HCEC 1CT (cell line): Measurements from ENCODE around the gene MILR1.
"Not testable (repeated sequence)": the region's sequence is repeated elsewhere in the genome, so short reads cannot be mapped to it uniquely, and the experiment has no call there.

Experiments used
- DNase-seq: peaks from one replicate; pipeline ENCODE4 v3.0.0-alpha.2; 2017

MILR1 gene, protein sequence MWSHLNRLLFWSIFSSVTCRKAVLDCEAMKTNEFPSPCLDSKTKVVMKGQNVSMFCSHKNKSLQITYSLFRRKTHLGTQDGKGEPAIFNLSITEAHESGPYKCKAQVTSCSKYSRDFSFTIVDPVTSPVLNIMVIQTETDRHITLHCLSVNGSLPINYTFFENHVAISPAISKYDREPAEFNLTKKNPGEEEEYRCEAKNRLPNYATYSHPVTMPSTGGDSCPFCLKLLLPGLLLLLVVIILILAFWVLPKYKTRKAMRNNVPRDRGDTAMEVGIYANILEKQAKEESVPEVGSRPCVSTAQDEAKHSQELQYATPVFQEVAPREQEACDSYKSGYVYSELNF

DNA sequence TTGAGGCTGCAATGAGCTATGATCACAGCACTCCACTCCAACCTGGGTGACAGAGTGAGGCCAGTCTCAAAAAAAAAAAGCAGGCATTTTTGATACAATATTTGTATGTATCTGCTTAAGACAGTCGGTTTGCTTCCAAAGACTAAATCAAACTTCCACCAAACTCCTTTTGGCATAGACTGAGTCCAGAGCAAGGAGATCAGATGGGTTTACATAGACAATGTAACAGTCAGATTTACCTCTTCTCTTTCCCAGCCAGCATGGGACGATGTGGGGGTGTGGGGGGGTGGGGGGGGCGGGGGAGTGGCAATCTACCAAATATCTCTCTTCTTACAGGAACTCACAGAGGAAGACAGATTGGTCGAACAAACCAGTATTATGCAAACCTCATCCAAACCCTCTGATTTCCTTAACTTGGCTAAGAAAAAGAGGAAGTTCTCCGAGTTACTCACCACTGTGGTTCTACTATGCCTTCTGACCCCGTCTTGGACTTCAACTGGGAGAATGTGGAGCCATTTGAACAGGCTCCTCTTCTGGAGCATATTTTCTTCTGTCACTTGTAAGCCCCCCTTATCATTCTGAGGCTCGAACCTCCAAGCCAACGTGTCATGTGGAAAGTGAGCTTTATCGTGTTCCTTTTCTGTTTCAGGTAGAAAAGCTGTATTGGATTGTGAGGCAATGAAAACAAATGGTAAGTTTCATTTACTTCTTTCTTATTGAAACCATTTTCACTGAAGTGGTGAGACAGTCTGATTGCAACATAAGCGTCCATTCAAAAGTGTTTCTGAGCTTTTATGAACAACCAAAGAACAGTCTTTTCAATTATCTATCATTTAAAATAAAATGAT lies at the start of gene MILR1:
Gene MILR1 (plus strand): TSS at position 451 of the 848 bp plus-strand sequence. CDS start 54 bp downstream, at position 505.
- peak; percentile 90 for DNase-seq

DNA sequence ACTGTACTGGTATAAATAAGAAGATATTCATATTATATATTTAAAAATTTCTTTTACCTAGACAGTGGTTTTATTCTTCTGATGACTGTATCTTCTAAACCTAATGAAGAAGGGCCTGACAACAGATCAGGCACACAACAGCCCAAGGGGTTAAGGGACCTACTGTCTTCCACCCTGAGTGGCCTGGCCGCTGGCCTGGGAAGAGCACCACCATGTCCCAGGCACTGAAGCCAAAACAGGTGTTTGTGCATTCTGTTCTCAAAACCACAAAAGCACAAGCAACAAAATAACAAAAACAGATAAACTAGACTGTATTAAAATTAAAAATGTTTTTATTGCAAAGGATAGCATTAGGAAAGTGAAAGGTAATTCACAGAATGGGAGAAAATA lies 49.2 kb upstream of the MILR1 start:
- DNase-seq: no peak

DNA sequence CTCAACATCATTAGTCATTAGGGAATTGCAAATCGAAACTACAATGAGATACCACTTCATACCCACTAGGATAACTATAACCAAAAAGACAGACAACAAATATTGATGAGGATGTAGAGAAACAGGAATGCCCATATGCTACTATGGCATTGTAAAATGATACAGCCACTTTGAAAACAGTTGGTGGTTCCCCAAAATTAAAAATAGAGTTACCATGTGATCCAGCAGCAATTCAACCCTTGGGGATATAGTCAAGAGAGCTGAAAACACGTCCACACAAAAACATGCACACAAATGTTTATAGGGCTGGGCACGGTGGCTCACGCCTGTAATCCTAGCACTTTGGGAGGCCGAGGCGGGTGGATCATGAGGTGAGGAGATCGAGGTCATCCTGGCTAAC lies 48.3 kb upstream of the MILR1 start:
- no peak for DNase-seq

DNA sequence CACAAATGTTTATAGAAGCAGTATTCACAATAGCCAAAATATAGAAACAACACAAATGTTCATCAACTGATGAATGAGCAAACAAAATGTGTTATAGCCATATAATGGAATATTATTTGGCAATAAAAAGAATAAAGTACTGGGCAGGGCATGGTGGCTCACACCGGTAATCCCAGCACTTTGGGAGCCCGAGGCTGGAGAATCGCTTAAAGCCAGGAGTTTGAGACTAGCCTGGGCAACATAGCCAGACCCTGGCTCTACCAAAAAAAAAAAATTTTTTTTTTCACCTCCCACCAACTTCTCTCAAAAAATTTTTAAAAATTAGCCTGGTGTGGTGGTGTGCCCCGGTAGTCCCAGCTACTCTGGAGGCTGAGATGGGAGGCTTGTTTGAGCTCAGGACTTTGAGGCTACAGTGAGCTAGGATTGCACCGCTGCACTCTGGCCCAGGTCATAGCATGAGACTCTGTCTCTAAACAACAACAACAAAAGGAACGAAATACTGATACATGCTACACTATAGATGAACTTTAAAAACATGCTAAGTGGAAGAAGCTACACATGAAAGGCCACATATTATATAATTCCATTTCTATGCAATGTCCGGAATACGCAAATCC lies 47.6 kb upstream of the MILR1 start:
- no peak for DNase-seq

DNA sequence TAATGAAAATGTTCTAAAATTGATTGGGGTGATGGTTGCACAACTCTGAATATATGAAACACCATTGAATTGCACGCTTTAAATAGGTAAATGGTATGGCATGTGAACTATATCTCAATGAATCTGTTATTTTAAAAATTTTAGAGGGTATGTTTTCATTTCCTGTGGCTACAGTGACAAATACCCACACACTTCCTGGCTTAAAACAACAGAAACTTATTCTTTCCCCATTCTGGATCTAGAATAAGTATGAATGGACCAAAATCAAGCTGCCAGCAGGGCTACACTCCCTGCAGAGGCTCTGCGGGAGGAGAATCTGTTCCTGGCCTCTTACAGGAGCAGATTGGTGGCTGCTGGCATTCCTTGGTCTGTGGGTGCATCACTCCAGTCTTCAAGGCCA lies 47.0 kb upstream of the MILR1 start:
- no peak for DNase-seq

DNA sequence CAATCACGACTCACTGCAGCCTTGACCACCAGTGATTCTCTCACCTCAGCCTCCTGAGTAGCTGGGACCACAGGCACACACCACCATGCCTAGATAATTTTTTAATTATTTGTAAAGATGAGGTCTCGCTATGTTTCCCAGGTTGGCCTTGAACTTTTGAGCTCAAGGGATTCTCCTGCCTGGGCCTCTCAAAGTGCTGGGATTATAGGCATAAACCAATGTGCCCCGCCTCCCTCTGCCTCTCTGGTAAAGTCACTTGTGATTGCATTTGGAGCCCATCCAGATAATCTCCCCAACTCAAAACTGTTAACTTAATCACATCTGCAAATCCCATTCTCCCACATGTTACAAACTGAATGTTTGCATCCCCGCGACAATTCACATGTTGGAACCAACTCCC lies 46.4 kb upstream of the MILR1 start:
- DNase-seq: no peak

DNA sequence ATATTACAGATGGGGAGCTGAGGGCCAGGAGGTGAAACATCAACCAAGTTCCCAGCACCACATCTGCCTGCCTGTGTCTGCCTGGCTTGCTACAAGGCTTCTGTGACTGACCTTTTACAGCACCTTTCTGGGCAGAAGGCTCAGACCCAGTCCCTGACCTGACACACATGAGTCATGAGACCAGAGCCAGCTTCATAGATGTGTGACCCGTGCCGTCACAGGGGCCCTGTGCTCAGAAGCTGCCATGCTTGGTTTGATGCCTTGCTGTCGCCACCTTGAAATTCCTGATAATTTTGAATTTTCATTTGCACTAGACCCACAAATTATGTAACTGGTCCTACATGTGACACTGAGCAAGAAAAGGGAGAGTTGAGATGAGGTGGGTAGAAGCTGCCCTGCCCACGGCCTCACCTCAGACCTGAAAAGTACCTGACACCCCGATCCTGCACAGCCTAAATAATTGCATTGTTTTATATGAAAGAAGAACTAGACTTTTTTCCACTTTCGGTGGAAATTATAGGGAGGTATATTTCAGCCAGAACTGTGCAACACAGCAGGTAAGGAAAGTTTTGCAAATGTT lies 44.9 kb upstream of the MILR1 start:
- DNase-seq: no peak

DNA sequence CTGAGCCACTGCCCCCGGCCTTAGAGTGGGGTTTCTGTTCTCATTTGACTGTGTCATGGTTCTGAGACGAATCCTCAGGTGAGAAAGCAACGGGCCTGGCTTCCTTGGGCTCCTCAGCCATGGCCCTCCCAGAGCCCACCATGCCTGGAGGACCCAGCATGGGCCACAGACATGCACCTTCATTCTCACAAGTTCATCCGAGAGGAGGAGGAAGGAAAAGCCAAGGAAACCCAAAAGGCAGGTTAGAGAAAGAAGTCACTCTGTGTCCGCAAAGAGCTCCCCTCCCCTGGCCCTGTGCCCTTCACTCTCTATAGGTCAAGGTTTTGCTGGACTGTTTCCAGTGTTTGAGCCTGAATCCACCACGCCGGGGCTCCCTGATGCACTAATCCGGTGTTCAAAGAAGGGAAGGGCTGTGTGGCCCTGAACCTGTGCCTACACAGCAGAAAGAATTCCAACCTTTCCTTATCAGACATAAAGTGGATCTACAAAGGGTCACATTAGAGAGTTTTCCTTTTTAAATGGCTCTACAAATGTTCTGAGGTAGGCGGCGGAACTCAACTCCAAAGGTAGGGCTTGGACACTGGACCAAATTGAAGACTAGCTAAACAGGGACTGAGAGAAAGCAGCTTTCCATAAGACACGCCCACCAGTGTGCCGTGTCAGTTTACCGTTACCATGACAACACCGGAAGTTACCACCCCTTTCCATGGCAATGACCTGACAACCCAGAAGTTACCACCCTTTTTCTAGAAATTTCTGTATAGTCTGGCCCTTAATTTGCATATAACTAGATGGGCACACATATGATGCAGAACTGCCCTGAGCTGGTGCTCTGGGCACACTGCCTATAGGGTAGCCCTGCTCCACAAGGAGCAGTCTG lies 42.4 kb upstream of the MILR1 start:
- no peak for DNase-seq

DNA sequence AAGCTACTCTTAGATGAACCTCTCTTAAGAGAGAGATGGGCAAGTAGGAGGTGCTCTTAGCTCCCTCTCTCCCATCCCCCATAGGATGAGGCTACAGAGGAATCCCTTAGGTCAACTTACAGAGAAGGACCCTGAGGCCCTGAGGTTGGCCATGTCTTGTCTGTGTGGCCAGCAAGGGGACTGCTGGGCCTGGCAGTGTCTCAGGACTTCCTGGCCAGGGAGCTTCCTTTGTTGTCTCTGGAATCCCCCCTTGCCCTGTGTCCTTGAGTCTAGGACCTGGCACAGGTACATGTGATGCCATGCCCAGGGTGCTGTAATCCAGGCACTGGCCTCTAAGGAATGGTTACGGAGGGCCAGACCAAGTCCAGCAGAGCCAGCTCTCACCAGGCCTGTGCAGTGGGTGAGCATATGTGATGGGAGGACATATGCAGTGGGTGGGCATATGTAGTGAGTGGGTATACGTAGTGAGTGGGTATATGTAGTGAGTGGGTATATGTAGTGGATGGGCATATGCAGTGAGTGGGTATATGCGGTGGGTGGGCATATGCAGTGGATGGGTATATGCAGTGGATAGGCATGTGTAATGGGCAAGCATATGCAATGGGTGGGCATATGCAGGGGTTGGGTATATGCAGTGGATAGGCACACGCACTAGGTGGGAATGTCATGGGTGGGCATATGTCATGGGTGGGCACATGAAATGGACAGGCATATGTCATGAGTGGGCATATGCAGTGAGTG lies 38.0 kb upstream of the MILR1 start:
- DNase-seq: no peak

DNA sequence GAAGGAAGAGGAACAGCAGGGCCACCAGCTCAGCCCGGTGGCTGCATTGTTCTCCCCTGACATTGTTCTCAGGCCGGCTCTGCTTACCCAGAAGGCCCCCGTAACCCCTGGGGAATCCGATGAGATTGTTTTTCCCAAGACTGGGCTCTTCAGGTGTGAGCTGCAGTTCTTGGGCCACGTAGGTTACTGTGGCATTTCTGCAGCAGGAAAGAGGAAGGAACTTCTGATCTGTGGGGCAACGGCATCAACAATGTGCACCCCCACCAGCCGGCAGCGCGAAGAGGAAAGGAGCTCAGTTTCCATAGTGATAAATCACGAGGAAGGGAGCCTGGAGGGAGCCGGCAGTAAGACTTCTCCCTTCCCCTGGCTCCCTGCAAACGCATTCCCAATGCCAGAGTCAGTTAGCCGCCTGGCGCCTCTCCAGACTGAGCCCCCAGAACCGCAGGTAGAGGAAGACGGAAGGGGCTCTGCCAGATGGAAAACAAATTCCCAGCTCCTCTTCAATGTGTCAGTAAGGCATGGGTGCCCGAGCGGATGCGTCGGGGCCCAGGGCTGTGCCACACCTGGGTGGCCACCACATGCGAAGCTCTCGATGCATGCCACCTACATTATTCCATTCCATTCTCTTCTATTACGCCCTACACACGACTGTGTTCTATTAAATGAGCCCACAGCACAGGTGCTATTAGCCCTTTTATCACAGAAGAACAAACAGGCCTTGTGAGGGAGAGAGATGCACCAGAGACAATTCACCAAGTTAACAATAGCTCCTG lies 36.7 kb upstream of the MILR1 start:
- no peak for DNase-seq

DNA sequence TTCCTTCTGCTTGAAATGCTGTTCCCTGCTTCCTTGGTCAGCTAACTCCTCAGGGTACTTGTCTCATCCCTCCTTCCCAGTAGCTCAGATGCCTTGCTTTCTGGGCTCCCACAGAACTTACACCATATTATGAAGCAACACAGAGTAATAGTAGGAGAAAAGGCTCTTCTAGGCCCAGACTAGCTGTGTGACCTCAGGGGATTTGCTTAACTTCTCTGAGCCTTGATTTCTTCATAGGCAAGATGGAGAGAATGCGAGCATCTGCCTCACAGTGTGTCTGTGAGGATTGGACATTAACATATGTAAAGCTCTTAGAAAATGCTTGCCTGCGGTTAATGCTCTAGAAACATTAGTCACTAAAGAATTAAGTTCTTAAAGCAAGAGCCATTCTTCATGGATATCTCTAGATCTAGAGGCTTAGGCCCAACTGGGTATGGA lies 36.0 kb upstream of the MILR1 start:
- DNase-seq: no peak

DNA sequence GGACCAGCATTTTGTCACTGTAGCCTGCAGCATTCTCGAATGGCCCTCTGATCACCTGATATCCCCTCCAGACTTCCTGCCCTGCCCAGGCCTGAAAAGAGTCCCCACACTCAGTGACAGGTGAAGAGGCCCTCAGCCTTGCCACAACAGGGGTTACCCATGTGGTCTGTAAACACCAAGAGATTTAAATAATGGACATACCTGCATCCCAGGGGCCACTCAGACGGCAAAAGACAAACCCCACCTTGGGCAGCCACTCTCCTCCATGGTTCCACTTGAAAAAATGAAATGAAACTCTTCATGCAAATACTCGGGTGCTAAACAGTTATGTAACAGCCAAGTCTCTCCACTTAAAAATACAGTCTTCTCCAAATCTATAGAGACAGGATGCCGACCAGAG lies 35.4 kb upstream of the MILR1 start:
- DNase-seq: no peak

DNA sequence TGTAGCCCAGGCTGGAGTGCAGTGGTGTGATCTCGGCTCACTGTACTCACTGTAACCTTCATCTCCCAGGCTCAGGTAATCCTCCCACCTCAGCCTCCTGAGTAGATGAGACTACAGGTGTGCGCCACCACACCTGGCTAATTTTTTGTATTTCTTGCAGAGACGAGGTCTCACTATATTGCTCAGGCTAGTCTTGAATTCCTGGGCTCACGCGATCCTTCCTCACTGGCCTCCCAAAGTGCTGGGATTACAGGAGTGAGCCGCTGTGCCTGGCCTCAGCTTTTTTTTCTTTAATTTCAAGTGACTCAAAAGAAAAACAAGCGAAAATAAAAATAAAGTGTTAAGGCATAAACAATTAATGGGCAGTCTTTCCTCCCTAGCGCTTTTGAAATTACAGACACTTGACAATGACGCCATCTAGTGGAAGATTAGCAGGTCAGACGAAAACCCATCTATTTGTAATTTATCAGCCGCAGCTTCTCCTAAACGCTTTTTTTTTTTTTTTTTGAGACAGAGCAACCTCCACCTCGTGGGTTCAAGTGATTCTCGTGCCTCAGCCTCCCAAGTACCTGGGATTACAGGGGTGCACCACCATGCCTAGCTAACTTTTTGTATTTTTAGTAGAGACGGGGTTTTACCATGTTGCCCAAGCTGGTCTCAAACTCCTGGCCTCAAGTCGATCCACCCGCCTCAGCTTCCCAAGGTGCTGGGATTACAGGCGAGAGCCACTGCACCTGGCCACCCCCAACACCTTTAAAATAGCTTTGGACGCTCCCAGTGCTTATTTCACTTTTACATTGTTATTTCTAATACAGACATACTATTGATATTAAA lies 30.2 kb upstream of the MILR1 start:
- peak; percentile 76 for DNase-seq

DNA sequence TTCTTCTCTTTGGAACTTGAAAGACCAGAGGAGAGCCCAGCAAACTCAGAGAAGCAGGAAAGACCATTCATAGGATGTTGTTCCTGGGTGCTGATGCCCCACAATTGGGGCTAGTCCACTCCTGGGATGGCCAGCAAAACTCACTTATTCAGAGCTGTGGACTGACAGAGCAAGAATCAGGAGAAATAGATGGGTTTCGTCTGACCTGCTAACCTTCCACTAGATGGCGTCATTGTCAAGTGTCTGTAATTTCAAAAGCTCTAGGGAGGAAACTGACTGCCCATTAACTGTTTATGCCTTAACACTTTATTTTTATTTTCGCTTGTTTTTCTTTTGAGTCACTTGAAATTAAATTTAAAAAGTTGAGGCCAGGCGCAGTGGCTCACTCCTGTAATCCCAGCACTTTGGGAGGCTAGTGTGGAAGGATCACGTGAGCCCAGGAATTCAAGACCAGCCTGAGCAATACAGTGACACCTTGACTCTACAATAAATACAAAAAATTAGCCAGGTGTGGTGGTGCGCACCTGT lies 28.7 kb upstream of the MILR1 start:
- peak; percentile 79 for DNase-seq

DNA sequence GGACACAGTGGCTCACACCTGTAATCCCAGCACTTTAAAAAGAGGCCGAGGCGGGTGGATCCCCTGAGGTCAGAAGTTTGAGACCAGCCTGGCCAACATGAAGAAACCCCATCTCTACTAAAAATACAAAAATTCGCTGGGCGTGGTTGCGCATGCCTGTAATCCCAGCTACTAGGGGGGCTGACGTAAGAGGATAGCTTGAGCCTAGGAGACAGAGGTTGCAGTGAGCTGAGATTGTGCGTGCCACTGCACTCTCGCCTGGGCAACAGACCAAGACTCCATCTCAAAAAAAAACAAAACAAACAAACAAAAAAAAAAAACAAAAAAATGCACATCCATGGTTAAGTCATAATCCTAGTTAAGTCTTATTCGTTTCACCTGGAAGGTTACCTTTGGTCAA lies 26.8 kb upstream of the MILR1 start:
- DNase-seq: not testable (repeated sequence)

DNA sequence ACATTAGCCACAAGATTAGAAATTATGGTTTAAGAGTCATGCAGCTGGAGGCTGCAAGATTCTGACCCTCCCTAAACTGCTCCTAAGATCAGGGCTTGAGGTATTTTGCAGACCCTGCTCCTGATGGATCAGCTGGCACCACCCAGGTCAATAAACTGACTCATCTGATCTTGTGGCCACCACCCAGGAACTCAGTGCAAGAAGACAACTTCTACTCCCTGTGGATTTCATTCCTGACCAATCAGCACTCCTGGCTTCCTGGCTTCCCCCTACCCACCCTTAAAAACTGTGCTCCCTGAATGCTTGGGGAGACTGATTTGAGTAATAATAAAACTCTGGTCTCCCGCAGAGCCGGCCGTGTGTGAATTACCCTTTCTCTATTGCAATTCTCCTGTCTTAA lies 25.0 kb upstream of the MILR1 start:
- no peak for DNase-seq

DNA sequence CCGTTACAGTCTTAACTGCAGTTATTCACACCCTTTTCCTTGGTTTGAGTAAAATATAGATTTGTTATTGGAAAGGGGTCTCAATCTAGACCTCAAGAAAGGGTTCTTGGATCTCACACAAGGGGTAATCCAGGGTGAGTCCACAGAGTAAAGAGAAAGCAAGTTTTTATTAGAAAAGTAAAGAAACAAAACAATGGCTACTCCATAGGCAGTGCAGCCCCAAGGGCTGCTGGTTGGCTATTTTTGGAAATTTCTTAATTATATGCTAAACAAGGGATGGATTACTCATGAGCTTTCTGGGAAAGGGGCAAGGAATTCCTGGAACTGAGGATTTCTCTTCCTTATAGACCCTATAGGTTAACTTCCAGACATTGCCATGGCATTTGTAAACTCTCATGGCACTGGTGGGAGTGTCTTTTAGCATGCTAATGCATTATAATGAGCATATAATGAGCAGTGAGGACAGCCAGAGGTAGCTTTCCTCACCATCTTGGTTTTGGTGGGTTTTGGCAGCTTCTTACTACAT lies 24.5 kb upstream of the MILR1 start:
- DNase-seq: no peak

DNA sequence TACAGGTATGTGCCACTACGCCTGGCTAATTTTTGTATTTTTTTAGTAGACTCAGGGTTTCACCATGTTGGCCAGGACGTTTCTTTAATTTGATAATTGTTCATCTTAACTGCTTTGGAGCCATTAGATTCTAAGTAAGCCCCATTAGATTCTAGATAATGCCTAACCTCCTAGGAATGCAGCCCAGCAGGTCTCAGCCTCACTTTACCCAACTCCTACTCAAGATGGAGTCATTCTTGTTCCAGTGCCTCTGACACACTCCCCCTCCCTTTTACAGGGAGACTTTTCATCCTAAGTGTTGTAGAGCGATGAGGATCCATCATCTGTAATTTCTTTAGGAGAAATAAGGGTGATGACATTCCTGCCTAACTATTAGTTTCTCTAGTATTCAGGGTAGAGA lies 23.7 kb upstream of the MILR1 start:
- DNase-seq: no peak

DNA sequence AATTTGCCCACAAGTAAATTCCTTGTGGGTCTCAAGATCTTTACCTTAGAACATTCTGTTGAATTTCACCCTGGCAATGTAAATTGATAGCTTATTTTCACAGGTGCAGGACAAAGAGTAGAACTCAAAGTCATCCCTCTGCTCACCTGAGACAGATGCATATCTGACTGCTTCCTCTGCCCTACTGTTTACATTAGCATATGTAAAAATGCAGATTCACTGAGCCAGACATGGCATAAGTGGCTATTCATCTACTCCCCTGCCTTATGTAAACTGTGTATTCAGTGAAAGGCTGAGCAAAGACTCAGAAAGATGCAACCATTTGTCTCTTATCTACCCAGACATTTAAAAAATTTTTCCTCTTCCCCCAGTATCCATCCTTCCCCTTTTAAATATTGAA lies 22.3 kb upstream of the MILR1 start:
- no peak for DNase-seq
